Stimulated activated CD4-positive, alpha-beta T cell treated with anti-CD3 and anti-CD28 coated beads, Interleukin-2, amount 100 ng/mL, for 24 hours (primary cell): ENCODE results near the gene PRPF31.
"Not testable (repeated sequence)": the region's sequence is repeated elsewhere in the genome, so short reads cannot be mapped to it uniquely, and the experiment has no call there.

Source experiments
- DNase-seq, 2 donors: peaks; one replicate each; pipeline ENCODE4 v3.0.0-alpha.2; 2020

Gene PRPF31, protein sequence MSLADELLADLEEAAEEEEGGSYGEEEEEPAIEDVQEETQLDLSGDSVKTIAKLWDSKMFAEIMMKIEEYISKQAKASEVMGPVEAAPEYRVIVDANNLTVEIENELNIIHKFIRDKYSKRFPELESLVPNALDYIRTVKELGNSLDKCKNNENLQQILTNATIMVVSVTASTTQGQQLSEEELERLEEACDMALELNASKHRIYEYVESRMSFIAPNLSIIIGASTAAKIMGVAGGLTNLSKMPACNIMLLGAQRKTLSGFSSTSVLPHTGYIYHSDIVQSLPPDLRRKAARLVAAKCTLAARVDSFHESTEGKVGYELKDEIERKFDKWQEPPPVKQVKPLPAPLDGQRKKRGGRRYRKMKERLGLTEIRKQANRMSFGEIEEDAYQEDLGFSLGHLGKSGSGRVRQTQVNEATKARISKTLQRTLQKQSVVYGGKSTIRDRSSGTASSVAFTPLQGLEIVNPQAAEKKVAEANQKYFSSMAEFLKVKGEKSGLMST

GRCh38 chr19:54115109-54116063 is at the start of gene PRPF31, which contains the start of gene TFPT:
Gene PRPF31 (plus strand): TSS chr19:54115754. CDS start chr19:54118279, 2,525 bp downstream.
Gene TFPT (minus strand): TSS chr19:54115657. CDS start chr19:54115269, 388 bp downstream.
- peak; percentile 95 to 97 for DNase-seq

- no peak for DNase-seq
Observed at GRCh38 chr19:54069470-54069869, 46.1 kb upstream of the PRPF31 start.

GRCh38 chr19:54073829-54074228 is 41.7 kb upstream of the PRPF31 start:
- DNase-seq, result no peak

GRCh38 chr19:54074851-54075250 is 40.7 kb upstream of the PRPF31 start:
- DNase-seq, result no peak

DNA sequence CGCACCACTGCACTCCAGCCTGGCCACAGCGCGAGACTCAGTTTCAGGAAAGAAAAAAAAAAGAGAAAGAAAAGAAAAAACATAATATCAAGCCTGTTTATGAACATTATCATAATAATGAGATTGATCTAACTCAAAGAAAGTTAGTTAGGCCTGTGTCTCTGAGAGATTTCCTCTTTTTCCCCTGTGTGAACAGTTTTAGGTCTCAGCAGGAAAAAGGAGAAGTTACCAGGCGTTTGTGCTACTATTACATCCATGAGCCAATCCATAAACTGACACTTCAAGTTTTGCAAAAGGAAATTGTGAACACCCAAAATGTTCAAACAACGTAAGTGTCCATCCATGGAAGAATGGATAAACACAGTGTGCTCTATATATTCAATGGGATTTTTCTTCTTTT is 38.2 kb upstream of the PRPF31 start:
- no peak for DNase-seq

GRCh38 chr19:54081032-54081431 is 34.5 kb upstream of the PRPF31 start, which contains the start of gene TARM1:
Gene TARM1 (minus strand): TSS chr19:54081365. CDS start chr19:54081340, 25 bp downstream.
- no peak for DNase-seq

DNA sequence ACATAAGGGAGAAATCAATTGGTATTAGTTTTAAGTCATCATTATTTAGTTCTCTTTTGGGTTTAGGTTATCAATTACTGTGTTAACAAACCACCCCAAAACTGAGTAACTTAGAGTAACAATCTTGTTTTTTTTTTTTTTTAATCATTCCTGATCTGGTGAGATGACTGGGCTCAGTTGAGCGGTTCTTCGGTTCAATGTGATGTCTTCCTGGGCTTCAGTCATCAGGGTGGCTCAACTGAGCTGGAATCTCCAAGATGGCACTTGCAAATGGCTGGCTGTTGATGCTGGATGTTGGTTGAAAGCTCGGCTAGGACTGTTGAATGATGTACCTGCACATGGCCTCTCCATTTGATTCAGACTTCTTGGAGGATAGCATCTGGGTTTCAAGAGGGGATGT is 31.1 kb upstream of the PRPF31 start:
- DNase-seq, result no peak

- DNase-seq, result no peak
Observed at GRCh38 chr19:54094426-54095000, 21.0 kb upstream of the PRPF31 start.

GRCh38 chr19:54095136-54095858 is 20.3 kb upstream of the PRPF31 start:
- no peak for DNase-seq

GRCh38 chr19:54095859-54096616 is 19.5 kb upstream of the PRPF31 start:
- peak; percentile 51 to 57 for DNase-seq

- no peak for DNase-seq
Observed at GRCh38 chr19:54096617-54097106, 18.9 kb upstream of the PRPF31 start.

GRCh38 chr19:54099190-54099902 is 16.2 kb upstream of the PRPF31 start:
- no peak for DNase-seq

DNA sequence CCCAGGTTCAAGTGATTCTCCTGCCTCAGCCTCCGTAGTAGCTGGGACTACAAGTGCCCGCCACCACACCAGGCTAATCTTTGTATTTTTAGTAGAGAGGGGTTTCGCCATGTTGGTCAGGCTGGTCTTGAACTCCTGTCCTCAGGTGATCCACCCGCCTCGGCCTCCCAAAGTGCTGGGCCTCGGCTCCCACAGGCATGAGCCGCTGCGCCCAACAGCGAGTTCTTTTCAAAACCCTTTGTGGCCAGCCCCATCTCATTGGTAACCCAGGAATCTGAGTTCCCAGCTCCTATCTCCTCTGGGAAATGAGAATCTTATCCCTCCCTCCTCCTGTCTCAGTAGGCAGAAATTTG is 15.7 kb upstream of the PRPF31 start:
- DNase-seq, result not testable (repeated sequence)

- no peak for DNase-seq
Observed at GRCh38 chr19:54100561-54100960, 15.0 kb upstream of the PRPF31 start, which contains the start of gene OSCAR. Gene OSCAR (minus strand): TSS chr19:54100803. CDS start chr19:54100792, 11 bp downstream.

DNA sequence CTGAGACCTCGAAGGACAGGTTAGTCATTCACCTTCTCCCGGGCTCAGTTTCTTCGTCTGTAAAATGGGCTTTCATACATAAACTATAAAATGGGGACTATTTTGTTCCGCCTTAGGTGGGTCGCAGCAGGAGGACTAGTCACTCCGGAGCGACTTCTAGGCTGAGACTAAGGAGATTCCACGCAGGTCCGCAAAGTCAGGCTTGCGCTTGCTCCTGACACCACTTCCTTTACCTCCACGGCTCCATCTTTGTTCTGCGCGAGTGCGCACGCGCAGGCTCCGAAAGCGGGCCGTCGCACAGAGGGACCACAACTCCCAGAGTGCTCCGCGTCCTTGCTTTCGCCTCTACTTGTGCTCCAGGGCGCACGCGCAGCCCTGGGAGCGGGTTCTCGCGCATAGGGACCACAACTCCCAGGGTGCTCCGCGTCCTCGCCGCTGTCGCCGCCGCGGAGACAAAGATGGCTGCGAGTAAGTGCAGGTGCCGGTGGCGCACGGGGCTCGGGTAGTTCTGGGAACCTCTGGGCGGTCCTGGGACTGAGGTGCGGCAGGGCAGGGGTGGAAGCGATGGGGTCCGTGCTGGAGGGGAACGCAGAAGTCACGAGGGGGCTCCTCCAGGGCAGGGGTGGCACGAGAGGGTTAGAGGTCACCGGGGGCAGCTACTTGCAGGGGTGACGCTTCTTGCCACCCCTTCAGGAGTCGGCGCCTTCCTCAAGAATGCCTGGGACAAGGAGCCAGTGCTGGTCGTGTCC is 13.0 kb upstream of the PRPF31 start, which contains the start of gene NDUFA3:
Gene NDUFA3 (plus strand): TSS at position 435 of the 749 bp plus-strand sequence. CDS start 24 bp downstream, at position 459.
- peak; percentile 96 to 97 for DNase-seq

DNA sequence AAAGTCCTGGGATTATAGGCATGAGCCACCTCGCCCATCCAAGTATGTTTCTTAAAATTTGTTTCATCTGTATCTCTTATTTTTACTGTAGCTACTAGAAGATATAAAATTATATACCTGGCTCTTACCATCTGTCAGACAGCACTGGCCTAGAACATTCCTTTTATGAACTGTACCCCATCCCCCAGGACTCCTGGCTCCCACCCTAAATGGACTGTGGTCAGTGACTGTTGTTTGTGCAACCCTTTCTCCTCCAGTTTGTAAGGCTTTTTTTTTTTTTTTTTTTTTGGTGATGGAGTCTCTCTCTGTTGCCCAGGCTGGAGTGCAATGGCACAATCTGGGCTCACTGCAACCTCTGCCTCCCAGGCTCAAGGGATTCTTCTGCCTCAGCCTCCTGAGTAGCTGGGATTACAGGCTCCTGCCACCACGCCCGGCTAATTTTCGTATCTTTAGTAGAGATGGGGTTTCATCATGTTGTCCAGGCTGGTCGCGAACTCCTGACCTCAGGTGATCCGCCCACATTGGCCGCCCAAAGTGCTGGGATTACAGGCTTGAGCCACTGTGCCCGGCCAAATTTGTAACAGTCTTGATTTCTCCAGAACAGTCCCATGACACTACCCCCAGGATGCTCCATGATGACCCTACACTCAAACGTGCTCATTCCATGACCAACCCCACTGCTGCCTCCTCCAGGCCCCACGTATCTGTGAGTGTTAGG is 10.4 kb upstream of the PRPF31 start:
- no peak for DNase-seq

DNA sequence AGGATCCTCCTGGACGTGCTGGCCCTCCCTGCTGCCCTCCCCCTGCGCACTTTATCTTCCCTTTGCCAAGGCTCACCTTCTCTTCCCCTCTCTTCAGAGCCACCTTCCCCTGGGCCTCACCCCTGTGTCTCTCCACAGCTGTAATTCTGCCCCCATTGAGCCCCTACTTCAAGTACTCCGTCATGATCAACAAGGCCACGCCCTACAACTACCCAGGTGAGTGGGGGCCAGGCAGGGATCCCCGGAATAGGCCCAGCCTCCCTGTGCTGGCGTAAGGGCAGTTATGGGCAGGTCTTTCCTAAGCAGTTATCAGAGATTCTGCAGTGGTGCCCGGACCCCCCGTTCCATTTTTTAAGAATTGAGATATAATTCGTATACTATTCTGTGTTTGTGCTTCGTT is 9.8 kb upstream of the PRPF31 start:
- no peak for DNase-seq

DNA sequence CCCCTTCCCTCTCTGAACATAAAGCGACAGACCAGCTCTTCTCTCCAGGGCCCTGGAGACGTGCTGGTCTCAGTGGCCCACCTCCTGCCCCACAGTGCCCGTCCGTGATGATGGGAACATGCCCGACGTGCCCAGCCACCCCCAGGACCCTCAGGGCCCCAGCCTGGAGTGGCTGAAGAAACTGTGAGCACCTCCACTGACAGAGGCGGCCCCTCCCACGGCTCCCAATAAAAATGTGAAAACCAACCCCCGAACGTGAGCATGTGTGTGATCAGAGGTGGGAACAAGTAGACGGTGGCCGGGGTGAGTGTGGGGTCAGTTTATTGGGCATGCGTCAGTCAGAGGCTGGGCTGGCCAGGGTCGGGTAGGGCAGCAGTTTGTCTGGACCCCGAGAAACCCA is 8.8 kb upstream of the PRPF31 start:
- no peak for DNase-seq
